ENCODE data around the gene SLC4A11. TPM values are rescaled to one million over a fixed set of nuclear protein-coding genes. Genes with fewer than 3 reads are reported as not detected.

SLC4A11 gene
- total and polyA plus RNA-seq, 5 experiments from 2014 or later = 1.3 to 2.1 TPM; not detected in 3

DNA sequence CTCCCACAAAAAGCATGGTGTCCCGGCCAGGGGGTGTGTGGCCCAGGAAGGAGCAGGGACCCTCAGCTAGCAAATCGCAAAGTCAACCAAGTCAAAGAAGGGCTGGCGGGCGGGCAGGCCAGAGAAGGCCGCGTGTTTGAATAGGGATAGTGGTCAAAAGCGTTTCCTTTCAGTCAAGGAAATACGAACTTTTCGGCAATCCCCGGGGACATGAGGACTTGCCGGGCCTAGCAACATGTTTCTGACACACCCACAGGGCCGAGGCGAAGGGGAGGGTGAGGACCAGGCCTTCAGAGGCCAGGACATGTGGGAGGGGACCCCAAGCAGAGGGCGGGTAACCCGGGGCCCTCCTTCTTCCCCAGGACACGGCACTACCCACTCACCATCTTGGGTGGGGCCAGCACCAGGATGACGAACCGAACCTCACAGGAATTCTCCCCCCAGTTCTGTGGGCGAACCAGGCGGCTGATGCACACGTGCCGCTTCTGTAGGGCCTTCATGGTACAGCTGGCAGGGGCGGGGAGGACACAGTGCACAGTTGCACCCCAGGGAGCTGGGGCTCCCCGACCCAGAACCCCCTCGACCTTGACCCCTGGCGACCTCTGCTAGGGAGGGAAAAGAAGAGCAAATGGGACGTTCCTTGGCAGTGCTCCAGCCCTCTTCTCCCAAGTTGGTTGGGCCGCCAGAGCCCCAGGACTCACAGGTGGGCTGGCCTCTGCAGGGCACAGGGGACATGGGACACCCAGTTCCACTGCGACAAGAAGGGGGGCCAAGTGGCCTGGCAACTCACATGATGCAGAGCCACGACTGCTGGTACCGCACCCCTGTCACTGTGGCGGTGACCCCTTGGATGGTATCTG is 5.6 kb downstream of the SLC4A11 start:
- DNase-seq (no peak), ATAC-seq (no peak)
- H3K4me3 Mint-ChIP-seq = no peak overlapping the region
- H3K9me3 Mint-ChIP-seq = no peaks in the 10 kb centered on the region
- H3K27me3 Mint-ChIP-seq = peaks cover 10 to 36% (median 22%) of the 10 kb centered on the region in 5 donors
- POLR2A ChIA-PET = interaction anchor here (0.6 kb wide), 1 partner anchor 151 kb away, joined by 3 read pairs; no protein-coding TSS in a partner anchor
- H3K4me1 Mint-ChIP-seq = peaks cover 3 to 10% (median 6%) of the 10 kb centered on the region in 4 donors
- no peaks in the 10 kb centered on the region for H3K36me3 Mint-ChIP-seq
- no peak overlapping the region for H3K27ac Mint-ChIP-seq

DNA sequence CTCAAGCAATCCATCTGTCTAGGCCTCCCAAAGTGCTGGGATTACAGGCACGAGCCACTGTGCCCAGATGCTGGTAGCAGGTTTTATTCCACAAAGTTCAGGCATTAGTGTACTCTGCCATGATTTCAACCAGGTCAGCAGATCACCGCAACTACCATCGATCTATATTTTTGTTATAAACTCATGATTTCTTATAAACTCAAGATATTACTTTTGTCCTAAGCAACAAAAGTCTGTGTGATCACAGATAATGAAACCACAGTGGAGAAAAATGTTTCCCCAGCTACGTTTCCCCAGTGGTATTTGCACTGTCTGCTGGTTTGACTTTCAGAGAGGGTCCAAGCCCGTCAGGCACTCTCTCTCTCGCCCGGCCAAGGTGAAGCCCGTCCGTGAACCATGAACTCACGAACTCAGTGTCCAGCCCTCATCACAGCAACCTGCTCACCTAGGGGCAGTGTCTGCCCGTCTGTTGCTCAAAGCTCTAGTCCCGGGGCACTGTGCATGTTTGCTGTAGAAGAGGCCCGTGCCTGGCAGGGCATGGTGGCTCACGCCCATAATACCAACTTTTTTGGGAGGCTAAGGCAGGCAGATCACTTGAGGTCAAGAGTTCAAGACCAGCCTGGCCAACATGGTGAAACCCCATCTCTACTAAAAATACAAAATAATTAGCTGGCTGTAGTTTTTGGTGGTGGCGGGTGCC is 7.0 kb downstream of the SLC4A11 start:
- H3K9me3 Mint-ChIP-seq = no peaks in the 10 kb centered on the region
- peaks cover 7 to 25% (median 17%) of the 10 kb centered on the region in 5 donors for H3K27me3 Mint-ChIP-seq
- peaks cover 0 to 3% (median 1%) of the 10 kb centered on the region in 4 donors for H3K4me1 Mint-ChIP-seq
- ATAC-seq (no peak), DNase-seq (no peak)
- POLR2A ChIA-PET = no interaction called here
- no peak overlapping the region for H3K4me3 Mint-ChIP-seq
- H3K27ac Mint-ChIP-seq = peak overlapping the region in 1 of 10 donors; percentile 66
- no peaks in the 10 kb centered on the region for H3K36me3 Mint-ChIP-seq

DNA sequence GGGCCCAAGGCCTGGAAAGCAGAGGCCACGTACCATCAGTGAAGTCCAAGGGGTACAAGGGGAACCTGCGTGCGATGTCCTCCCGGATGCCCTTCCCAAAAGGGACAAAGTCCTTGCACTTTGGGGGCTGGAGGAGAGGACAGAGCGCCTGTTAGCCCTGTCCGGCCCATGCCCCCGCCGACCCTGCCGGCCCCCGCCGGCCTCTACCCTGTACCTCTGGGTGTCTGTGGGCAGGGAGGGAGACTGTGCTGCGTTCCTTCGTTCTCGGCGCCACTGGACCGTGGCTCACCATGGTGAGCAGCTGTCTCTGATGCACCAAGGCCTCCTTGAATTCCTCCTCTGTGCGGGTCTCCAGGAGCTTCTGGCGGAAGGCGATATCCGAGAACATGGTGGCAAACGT is 7.9 kb downstream of the SLC4A11 start:
- H3K4me3 Mint-ChIP-seq = no peak overlapping the region
- peaks cover 3 to 16% (median 8%) of the 10 kb centered on the region in 5 donors for H3K27me3 Mint-ChIP-seq
- no peaks in the 10 kb centered on the region for H3K36me3 Mint-ChIP-seq
- no peaks in the 10 kb centered on the region for H3K4me1 Mint-ChIP-seq
- no peaks in the 10 kb centered on the region for H3K9me3 Mint-ChIP-seq
- POLR2A ChIA-PET = no interaction called here
- DNase-seq (no peak), ATAC-seq (no peak)
- no peak overlapping the region for H3K27ac Mint-ChIP-seq

DNA sequence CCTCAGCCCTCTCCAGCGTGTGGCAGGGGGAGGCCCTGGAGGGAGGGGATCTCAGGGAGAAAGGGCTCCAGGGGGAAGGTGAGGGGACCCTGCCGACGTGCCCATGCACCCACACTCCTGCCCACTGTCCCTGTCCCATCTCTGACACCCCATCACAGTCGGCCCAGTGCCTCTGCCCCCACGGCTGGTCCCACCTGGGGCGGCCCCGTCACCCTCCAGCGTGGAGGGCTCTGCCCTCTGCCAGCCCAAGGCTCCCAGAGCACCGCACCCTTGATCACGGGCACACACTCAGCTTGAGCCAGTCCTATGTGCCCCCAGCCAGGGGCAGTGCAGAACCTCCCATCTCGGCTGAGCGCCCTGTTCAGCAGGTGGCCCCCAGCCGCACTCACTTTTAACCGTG is 9.2 kb downstream of the SLC4A11 start:
- no peaks in the 10 kb centered on the region for H3K36me3 Mint-ChIP-seq
- no peak overlapping the region for H3K4me3 Mint-ChIP-seq
- no peak overlapping the region for H3K27ac Mint-ChIP-seq
- no peak for DNase-seq
- no peaks in the 10 kb centered on the region for H3K9me3 Mint-ChIP-seq
- POLR2A ChIA-PET = interaction anchor here (0.5 to 1.3 kb wide), 2 partner anchors 9 to 14 kb away, joined by 3 to 5 read pairs; partner anchors contain the start of gene SLC4A11
- H3K27me3 Mint-ChIP-seq = peaks cover 0 to 2% (median 0%) of the 10 kb centered on the region in 5 donors
- no peak for ATAC-seq
- H3K4me1 Mint-ChIP-seq = peaks cover 0 to 1% (median under 1%) of the 10 kb centered on the region in 4 donors

DNA sequence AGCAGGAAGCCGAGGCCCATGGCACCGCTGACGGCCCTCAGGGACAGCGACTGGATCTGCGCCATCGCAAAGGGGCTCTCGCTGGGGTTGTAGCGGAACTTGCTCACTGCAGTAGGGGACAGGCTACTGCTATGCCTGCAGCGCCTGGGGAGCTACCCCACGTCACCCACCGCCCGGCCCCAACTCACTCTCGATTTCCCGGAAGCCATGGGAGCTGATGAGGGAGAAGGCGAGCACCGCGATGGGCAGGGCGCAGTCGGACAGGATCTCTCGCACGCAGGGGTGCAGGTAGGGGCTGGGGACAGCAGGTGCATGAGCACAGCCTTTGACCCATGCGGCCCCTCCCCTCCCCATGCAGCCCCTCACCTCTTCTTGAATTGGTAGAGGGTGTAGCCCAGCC is 9.8 kb downstream of the SLC4A11 start:
- H3K4me3 Mint-ChIP-seq = no peak overlapping the region
- no peaks in the 10 kb centered on the region for H3K9me3 Mint-ChIP-seq
- H3K4me1 Mint-ChIP-seq = peaks cover 0 to 4% (median 2%) of the 10 kb centered on the region in 4 donors
- H3K27me3 Mint-ChIP-seq = no peaks in the 10 kb centered on the region
- POLR2A ChIA-PET = no interaction called here
- DNase-seq (no peak), ATAC-seq (no peak)
- H3K36me3 Mint-ChIP-seq = no peaks in the 10 kb centered on the region
- no peak overlapping the region for H3K27ac Mint-ChIP-seq

DNA sequence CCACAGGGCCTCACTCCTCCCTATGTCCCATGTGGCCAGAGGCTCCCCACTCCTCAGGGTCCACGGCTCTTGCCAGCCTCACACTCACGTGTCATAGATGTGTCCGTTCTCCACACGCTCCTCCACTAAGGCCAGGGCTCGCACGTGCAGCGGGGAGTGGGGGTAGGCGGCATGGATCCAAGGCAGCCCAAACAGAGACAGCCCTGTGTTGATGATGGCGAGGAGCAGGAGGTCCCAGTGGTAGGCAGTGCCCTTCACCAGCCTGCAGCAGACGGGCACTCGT is 10.3 kb downstream of the SLC4A11 start:
- DNase-seq (no peak), ATAC-seq (no peak)
- Mint-ChIP-seq H3K9me3 (no peaks in the 10 kb centered on the region), H3K36me3 (no peaks in the 10 kb centered on the region), H3K27ac (no peak overlapping the region), H3K4me3 (no peak overlapping the region), H3K27me3 (no peaks in the 10 kb centered on the region), H3K4me1 (peaks cover 0 to 8% (median 5%) of the 10 kb centered on the region in 4 donors)
- POLR2A ChIA-PET = no interaction called here

DNA sequence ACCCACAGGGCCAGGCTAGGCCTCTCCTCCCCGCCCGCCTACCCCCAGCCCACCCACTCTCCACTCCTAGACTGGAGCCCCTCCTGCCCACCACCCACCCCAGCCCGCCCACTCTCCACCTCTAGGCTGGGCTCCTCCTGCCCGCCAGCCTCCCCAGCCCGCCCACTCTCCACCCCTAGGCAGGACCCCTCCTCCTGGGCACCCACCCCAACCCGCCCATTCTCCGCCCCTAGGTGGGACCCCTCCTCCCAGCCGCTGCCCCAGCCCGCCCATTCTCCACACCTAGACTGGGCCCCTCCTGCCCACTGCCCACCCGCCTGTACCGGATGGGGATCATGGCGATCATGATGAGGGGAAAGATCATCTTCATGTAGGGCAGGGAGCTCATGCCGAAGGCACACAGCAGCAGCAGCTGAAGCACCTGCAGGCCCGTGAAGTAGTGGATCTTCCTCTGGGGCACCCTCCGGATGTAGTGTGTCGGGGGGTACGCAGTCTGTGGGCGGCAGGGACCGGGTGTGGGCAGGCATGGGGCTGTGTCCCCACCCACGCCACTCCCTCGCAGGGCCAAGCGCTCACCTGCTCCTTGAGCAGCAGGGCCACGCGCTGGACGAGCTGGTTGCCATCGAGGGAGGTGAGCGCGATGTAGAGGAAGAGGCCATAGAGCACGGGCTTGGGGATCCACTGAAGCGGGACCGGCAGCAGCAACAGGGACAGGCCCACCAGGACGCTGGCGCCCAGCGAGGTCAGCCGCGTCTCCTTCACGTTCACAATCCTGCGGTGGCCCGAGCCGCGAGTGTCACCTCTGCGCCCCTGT is 10.8 kb downstream of the SLC4A11 start:
- ATAC-seq (no peak), DNase-seq (no peak)
- Mint-ChIP-seq H3K27me3 (no peaks in the 10 kb centered on the region), H3K36me3 (peaks cover 0 to under 1% (median 0%) of the 10 kb centered on the region in 3 donors), H3K27ac (no peak overlapping the region), H3K9me3 (no peaks in the 10 kb centered on the region), H3K4me1 (peaks cover under 1 to 14% (median 10%) of the 10 kb centered on the region in 4 donors), H3K4me3 (no peak overlapping the region)
- POLR2A ChIA-PET = interaction anchor here (1.1 kb wide), 1 partner anchor 9 kb away, joined by 4 read pairs; no protein-coding TSS in a partner anchor

DNA sequence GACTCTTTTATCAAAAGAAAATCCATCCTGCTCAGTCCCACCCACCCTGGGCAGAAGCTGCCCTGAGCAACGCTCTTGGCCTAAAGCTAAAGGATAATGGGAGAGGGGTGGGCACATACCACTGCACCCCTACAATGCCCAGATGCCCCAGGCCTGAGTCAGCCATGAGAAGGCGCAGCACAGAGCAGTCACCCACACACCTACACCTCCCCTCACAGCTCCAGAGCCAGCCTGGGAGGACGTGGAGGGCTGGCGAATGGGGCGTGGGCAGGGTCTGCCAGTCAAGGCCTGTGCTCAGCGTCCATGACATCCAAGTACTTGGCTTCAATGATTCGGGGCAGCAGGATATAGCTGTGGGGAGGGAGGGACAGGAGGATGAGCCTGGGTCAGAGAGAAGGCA is 11.5 kb downstream of the SLC4A11 start:
- peaks cover 0 to 5% (median 0%) of the 10 kb centered on the region in 3 donors for H3K36me3 Mint-ChIP-seq
- ATAC-seq = no peak
- POLR2A ChIA-PET = interaction anchor here (1.1 kb wide), 1 partner anchor 9 kb away, joined by 4 read pairs; no protein-coding TSS in a partner anchor
- no peak overlapping the region for H3K4me3 Mint-ChIP-seq
- H3K9me3 Mint-ChIP-seq = no peaks in the 10 kb centered on the region
- H3K27ac Mint-ChIP-seq = no peak overlapping the region
- H3K27me3 Mint-ChIP-seq = no peaks in the 10 kb centered on the region
- no peak for DNase-seq
- H3K4me1 Mint-ChIP-seq = peaks cover 3 to 20% (median 16%) of the 10 kb centered on the region in 4 donors

DNA sequence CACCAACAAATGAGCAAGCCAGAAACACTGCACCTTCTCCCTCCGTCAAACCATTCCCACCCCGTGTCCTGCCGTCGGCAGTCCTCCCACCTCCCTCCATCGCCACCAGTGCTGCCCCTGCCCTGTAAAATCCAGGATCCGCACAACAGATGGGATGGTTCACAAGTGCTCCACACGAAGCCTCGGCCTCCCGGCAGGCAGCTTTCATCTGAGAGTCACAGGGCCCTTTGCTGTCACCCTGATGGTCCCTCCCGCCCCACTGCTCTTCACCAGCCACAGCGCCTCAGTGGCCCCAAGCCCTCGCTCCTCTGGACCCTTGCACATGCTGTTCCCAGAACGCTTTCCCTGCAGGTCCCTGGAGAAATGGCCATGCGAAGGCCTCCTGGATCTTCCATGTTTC is 12.1 kb downstream of the SLC4A11 start:
- Mint-ChIP-seq H3K4me3 (no peak overlapping the region), H3K9me3 (no peaks in the 10 kb centered on the region), H3K4me1 (peaks cover 3 to 23% (median 18%) of the 10 kb centered on the region in 4 donors), H3K27me3 (no peaks in the 10 kb centered on the region), H3K36me3 (peaks cover 0 to 7% (median 0%) of the 10 kb centered on the region in 3 donors), H3K27ac (peak overlapping the region in 4 of 10 donors; percentile 15 to 76 (median 48))
- DNase-seq (no peak), ATAC-seq (no peak)
- POLR2A ChIA-PET = interaction anchor here (1.1 kb wide), 1 partner anchor 8 kb away, joined by 4 read pairs; no protein-coding TSS in a partner anchor

DNA sequence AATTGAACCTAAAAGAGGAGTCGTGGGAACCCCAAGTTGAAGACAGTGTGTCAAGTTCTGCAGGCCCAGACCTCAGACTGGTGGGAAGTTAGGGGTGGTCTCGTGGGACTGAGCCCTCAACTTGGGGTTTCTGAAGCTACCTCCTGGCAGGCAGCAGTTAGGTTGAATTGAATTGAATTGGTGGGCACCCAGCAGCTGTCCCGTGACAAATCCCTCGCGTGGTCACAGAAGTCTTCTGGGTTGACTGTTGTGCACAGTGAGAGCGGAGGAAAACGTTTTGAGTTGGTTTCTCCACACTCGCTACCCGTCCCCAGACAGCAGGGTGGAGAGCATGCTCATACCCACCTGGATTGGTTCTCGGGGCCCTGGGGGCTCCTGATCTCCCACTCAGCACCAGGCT is 12.9 kb downstream of the SLC4A11 start:
- ATAC-seq = no peak
- no peaks in the 10 kb centered on the region for H3K27me3 Mint-ChIP-seq
- H3K9me3 Mint-ChIP-seq = no peaks in the 10 kb centered on the region
- no peak overlapping the region for H3K4me3 Mint-ChIP-seq
- POLR2A ChIA-PET = no interaction called here
- peaks cover 0 to 15% (median 3%) of the 10 kb centered on the region in 3 donors for H3K36me3 Mint-ChIP-seq
- no peak for DNase-seq
- H3K27ac Mint-ChIP-seq = peak overlapping the region in 5 of 10 donors; percentile 15 to 76 (median 74)
- H3K4me1 Mint-ChIP-seq = peaks cover 3 to 28% (median 20%) of the 10 kb centered on the region in 4 donors

DNA sequence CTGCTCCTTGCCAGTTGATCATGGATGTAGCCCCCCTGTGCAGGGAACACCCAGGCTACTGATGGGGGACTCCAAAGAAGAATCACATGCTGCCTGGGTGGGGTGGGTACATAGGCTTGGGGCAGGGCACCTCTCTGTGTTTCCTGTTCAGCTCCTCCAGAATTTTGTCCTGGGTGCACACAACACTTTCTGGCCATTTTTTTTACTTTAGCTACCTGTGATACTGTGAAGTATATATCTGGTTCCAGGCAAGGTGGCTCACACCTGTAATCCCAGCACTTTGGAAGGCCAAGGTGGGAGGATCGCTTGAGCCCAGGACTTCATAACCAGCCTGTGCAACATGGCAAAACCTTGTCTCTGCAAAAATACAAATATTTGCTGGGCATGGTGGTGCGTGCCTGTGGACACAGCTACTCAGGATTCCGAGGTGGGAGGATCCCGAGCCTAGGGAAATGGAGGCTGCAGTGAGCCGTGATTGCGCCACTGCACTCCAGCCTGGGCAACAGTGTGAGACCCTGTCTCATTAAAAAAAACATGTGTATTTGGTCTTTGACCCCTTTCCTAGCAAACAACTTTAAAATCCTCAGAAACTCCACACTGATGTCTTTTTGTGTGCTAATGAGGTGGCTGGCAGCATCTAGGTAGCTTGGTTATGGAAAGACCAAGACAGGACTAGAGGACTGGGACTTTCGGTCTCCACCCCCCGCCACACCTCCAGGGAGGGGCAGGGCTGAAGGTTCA is 14.1 kb downstream of the SLC4A11 start:
- Mint-ChIP-seq H3K4me3 (no peak overlapping the region), H3K4me1 (peaks cover 3 to 28% (median 22%) of the 10 kb centered on the region in 4 donors), H3K27ac (peak overlapping the region in 7 of 10 donors; percentile 56 to 83 (median 63)), H3K36me3 (peaks cover 0 to 24% (median 4%) of the 10 kb centered on the region in 3 donors), H3K27me3 (no peaks in the 10 kb centered on the region), H3K9me3 (no peaks in the 10 kb centered on the region)
- no peak for ATAC-seq
- POLR2A ChIA-PET = interaction anchor here (2.3 kb wide), 1 partner anchor 14 kb away, joined by 18 read pairs; the partner anchor contains the start of gene SLC4A11
- no peak for DNase-seq

Data from naive thymus-derived CD8-positive, alpha-beta T cell (primary cell).